ENCODE data around the gene LRP1-AS. TPM values are rescaled to one million over a fixed set of nuclear protein-coding genes. Genes with fewer than 3 reads are reported as not detected.
A peak's percentile ranks its signal among the peaks of the same experiment; 100 is the strongest.

LRP1-AS gene
- total and polyA plus RNA-seq, 8 donors, result not detected

DNA sequence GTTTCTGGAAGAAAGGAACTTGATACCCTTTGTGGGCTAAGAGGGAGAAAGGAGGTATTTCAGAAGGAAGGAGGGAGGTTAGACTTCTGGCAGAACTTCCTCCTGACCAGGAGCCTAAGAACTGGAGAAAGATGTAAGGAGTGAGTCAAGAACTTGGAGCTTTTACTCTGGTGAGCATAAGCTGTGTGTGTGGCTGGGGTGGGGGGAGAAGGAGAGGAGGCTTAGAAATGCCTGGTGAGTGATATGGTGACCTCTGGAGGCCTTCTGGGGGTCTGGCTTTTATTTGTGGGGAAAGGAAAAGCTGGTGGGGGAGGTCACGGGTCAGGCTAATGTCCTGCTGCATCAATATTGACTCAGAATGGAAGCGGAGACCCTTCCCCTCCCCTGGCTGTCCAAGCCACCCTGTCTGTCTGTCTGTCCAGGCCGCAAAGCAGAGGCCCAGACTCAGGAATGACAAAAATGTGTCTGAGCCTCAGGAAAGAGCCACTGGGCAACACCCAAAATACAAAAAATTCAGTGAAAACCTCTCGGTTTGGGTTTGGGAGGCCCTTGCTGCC is 14.3 kb downstream of the LRP1-AS start:
- Histone ChIP-seq H3K27me3 (peaks cover 0 to 13% (median 0%) of the 10 kb centered on the region in 3 donors), H3K4me1 (peaks cover 43 to 93% (median 68%) of the 10 kb centered on the region in 4 donors), H3K27ac (peak overlapping the region; percentile 24 to 98 (median 96)), H3K36me3 (peaks cover 0 to 9% (median 0%) of the 10 kb centered on the region in 4 donors), H3K9me3 (no peaks in the 10 kb centered on the region), H3K4me3 (peak overlapping the region in 3 of 4 donors; percentile 3 to 19 (median 19))
- WGBS, 5 donors, result 57 to 77% (median 75%) methylated on average over 4 of the region's 4 CpGs
- no peak for DNase-seq
- no peak for TF ChIP-seq EP300 (IDR thresholded peaks at IDR 0.05)
- TF ChIP-seq POLR2AphosphoS5 (IDR thresholded peaks at IDR 0.05), result no peak
- no peak for TF ChIP-seq POLR2A (IDR thresholded peaks at IDR 0.05)
- TF ChIP-seq, protein P1, sequence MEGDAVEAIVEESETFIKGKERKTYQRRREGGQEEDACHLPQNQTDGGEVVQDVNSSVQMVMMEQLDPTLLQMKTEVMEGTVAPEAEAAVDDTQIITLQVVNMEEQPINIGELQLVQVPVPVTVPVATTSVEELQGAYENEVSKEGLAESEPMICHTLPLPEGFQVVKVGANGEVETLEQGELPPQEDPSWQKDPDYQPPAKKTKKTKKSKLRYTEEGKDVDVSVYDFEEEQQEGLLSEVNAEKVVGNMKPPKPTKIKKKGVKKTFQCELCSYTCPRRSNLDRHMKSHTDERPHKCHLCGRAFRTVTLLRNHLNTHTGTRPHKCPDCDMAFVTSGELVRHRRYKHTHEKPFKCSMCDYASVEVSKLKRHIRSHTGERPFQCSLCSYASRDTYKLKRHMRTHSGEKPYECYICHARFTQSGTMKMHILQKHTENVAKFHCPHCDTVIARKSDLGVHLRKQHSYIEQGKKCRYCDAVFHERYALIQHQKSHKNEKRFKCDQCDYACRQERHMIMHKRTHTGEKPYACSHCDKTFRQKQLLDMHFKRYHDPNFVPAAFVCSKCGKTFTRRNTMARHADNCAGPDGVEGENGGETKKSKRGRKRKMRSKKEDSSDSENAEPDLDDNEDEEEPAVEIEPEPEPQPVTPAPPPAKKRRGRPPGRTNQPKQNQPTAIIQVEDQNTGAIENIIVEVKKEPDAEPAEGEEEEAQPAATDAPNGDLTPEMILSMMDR (IDR thresholded peaks at IDR 0.05), result no peak
- intact Hi-C loops (cut with DNase I; ENCODE audit: low total_unique reads), result no loop called here

DNA sequence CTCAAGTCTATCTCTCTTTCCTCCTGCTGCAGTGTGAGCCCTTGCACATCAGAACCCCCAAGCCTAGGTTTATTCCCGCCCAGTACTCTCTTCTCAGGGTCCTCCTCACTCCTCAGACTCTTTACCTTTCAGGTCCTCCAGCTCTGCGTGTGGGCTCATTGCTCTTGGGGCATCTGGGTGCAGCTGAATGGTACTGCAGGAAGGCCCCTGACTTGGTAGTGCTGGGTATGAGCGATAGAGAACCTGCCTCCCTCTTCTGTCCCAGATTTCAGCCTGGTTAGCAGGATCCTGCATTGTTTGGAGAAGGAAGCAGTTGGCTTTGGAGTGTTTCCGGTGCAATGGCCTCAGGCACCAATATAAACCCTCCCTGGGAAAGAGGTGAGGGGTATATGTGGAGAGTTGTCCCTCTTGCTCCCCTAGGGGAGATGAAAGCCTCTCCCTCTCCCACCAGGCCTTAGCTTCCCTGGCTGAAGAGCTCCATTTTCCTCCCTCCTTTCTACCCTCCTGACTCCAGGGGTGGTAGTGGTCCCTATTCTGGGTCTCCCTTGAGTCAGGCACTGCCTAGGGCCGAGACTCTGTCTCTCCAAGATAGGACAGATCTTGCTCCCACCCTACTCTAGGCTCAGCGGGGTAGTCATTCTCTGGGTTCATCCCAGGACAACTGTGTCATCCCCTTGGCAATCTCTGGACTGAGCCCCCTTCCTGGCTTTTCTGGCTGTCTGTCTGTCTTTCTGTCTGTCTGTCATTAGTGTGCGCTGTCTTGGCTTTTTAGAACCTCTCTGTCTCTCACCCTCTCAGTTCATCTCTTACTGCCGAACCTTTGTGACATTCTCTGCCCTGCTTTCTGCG is 15.3 kb downstream of the LRP1-AS start:
- DNase-seq, result no peak
- peak overlapping the region in 4 of 5 donors; percentile 94 to 98 (median 96) for H3K27ac ChIP-seq
- H3K4me3 ChIP-seq, result peak overlapping the region in 2 of 4 donors; percentile 70 to 80
- H3K36me3 ChIP-seq, result peaks cover 0 to 9% (median 0%) of the 10 kb centered on the region in 4 donors
- H3K27me3 ChIP-seq, result peaks cover 0 to 13% (median 0%) of the 10 kb centered on the region in 3 donors
- intact Hi-C loops (cut with DNase I; ENCODE audit: low total_unique reads), result no loop called here
- peaks cover 43 to 86% (median 64%) of the 10 kb centered on the region in 4 donors for H3K4me1 ChIP-seq
- 52 to 63% (median 60%) methylated on average over 9 of the region's 9 CpGs for WGBS, 5 donors
- no peaks in the 10 kb centered on the region for H3K9me3 ChIP-seq
- TF ChIP-seq POLR2A (IDR thresholded peaks at IDR 0.05) (no peak), POLR2AphosphoS5 (IDR thresholded peaks at IDR 0.05) (no peak), EP300 (IDR thresholded peaks at IDR 0.05) (no peak)
- TF ChIP-seq, protein P1 (IDR thresholded peaks at IDR 0.05), result no peak

DNA sequence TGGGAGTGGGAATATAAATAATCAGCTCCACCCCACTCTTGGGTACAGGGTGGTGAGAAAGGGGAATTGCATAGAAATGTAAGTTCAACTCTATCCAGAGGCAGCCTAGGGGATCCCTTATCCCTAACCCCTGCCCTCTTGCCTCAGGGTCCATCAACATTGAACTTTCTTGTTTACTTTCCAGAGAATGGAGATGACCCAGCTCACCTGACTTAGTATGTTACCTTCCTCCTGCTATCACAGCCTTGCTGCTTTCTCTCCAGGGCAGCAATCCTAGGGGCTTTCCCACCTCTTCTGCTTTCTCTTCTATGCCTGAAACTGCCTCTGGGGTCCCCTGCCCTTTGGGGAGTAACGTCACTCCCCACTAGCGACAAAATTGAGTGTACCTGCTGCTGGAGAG is 16.5 kb downstream of the LRP1-AS start:
- Histone ChIP-seq H3K36me3 (peaks cover 0 to 9% (median 0%) of the 10 kb centered on the region in 4 donors), H3K4me1 (peaks cover 39 to 83% (median 65%) of the 10 kb centered on the region in 4 donors), H3K4me3 (peak overlapping the region; percentile 13 to 80 (median 69)), H3K27ac (peak overlapping the region in 4 of 5 donors; percentile 94 to 98 (median 96)), H3K27me3 (peaks cover 0 to 13% (median 0%) of the 10 kb centered on the region in 3 donors), H3K9me3 (no peaks in the 10 kb centered on the region)
- TF ChIP-seq POLR2AphosphoS5 (IDR thresholded peaks at IDR 0.05), result no peak
- no peak for TF ChIP-seq POLR2A (IDR thresholded peaks at IDR 0.05)
- no peak for TF ChIP-seq EP300 (IDR thresholded peaks at IDR 0.05)
- TF ChIP-seq, protein P1 (IDR thresholded peaks at IDR 0.05), result no peak
- no peak for DNase-seq
- 62 to 77% (median 66%) methylated on average over 2 of the region's 2 CpGs for WGBS, 5 donors
- intact Hi-C loops (cut with DNase I; ENCODE audit: low total_unique reads), result no loop called here

DNA sequence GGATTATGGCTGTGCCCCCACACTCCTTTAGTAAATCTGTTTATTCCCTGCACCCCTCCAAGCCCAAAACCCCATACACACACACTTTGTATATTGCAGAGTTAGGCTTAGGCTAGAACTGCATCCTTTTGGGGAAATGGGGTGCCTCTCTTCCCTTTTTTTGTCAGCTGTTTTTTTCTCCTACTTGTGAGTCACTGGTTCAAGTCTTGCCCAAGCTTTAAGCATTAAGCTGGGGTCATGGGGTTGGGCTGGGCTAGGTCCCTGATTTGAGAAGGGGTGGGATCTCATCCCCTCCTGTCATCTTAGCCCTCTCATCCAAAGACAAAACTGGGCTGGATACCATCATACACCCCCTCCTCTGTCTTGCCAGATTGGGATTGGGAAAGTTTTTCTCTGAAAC is 17.5 kb downstream of the LRP1-AS start:
- Histone ChIP-seq H3K4me3 (peak overlapping the region; percentile 66 to 80 (median 69)), H3K36me3 (no peaks in the 10 kb centered on the region), H3K27ac (peak overlapping the region; percentile 21 to 98 (median 96)), H3K27me3 (peaks cover 0 to 13% (median 0%) of the 10 kb centered on the region in 3 donors), H3K9me3 (no peaks in the 10 kb centered on the region), H3K4me1 (peaks cover 28 to 73% (median 58%) of the 10 kb centered on the region in 4 donors)
- no peak for DNase-seq
- TF ChIP-seq POLR2AphosphoS5 (IDR thresholded peaks at IDR 0.05) (peak in 1 of 3 donors; percentile 9), POLR2A (IDR thresholded peaks at IDR 0.05) (no peak)
- intact Hi-C loops (cut with DNase I; ENCODE audit: low total_unique reads), result no loop called here

Data from stomach (tissue), 9 donors.